ACHN (cell line): ENCODE results near the gene ADGRL3.
"Not testable (repeated sequence)": the region's sequence is repeated elsewhere in the genome, so short reads cannot be mapped to it uniquely, and the experiment has no call there.

Experiments used
- DNase-seq: peaks from one replicate; pipeline ENCODE4 v3.0.0-alpha.2; 2015
- in situ Hi-C: cut with HindIII; loops from 2 replicates; pipeline ENCODE4 v1.10.0; 2017; ENCODE audit warnings: low sequenced_read_pairs, low pct_ligation_motif_present, low pct_unique_long_range_greater_than_20kb

Gene ADGRL3

GRCh38 chr4:61739887-61740286, 539.8 kb downstream of the ADGRL3 start:
- no peak for DNase-seq
- in situ Hi-C loops: no loop called here

GRCh38 chr4:61740886-61741285, 540.8 kb downstream of the ADGRL3 start:
- DNase-seq: no peak
- in situ Hi-C loops: no loop called here

GRCh38 chr4:61741327-61742096, 541.4 kb downstream of the ADGRL3 start:
- in situ Hi-C loops: no loop called here
- peak; percentile 17 for DNase-seq

- DNase-seq: no peak
- in situ Hi-C loops: no loop called here
Observed at GRCh38 chr4:61750810-61751209, 550.7 kb downstream of the ADGRL3 start.

- in situ Hi-C loops: no loop called here
- DNase-seq: no peak
Observed at GRCh38 chr4:61752617-61753016, 552.5 kb downstream of the ADGRL3 start.

GRCh38 chr4:61753739-61754138, 553.6 kb downstream of the ADGRL3 start:
- no peak for DNase-seq
- in situ Hi-C loops: no loop called here

- in situ Hi-C loops, DNase-seq: not testable (repeated sequence)
Observed at GRCh38 chr4:61756937-61757336, 556.8 kb downstream of the ADGRL3 start.

GRCh38 chr4:61757983-61758382, 557.9 kb downstream of the ADGRL3 start:
- in situ Hi-C loops, DNase-seq: not testable (repeated sequence)

GRCh38 chr4:61758596-61758995, 558.5 kb downstream of the ADGRL3 start:
- in situ Hi-C loops, DNase-seq: not testable (repeated sequence)

- not testable (repeated sequence) for DNase-seq
Observed at GRCh38 chr4:61759245-61759644, 559.1 kb downstream of the ADGRL3 start.

GRCh38 chr4:61759885-61760284, 559.8 kb downstream of the ADGRL3 start:
- in situ Hi-C loops, DNase-seq: not testable (repeated sequence)

More at GRCh38 chr4:61759245-61759644, 559.1 kb downstream of the ADGRL3 start:
- in situ Hi-C loops: not testable (repeated sequence)

- no peak for DNase-seq
- in situ Hi-C loops: no loop called here
Observed at GRCh38 chr4:61760820-61761219, 560.7 kb downstream of the ADGRL3 start.

GRCh38 chr4:61762722-61763627, 562.8 kb downstream of the ADGRL3 start:
- DNase-seq: no peak
- in situ Hi-C loops: no loop called here

GRCh38 chr4:61763682-61764081, 563.6 kb downstream of the ADGRL3 start:
- DNase-seq: no peak
- in situ Hi-C loops: no loop called here

- in situ Hi-C loops, DNase-seq: not testable (repeated sequence)
Observed at GRCh38 chr4:61764090-61764489, 564.0 kb downstream of the ADGRL3 start.

GRCh38 chr4:61769444-61770167, 569.5 kb downstream of the ADGRL3 start:
- in situ Hi-C loops, DNase-seq: not testable (repeated sequence)

GRCh38 chr4:61770456-61770855, 570.3 kb downstream of the ADGRL3 start:
- DNase-seq: no peak
- in situ Hi-C loops: no loop called here

GRCh38 chr4:61771056-61771455, 570.9 kb downstream of the ADGRL3 start:
- DNase-seq: no peak
- in situ Hi-C loops: no loop called here

GRCh38 chr4:61772126-61772525, 572.0 kb downstream of the ADGRL3 start:
- in situ Hi-C loops: no loop called here
- peak; percentile 24 for DNase-seq
